NCI-H1436 (cell line): ENCODE measurements around the gene OTUB2.
A peak's percentile ranks its signal among the peaks of the same experiment; 100 is the strongest.

Experiments
- DNase-seq: peaks from one replicate; lab custom pipeline; 2025; lab: John Stamatoyannopoulos, UW

Gene OTUB2

GRCh38 chr14:94026173-94026888 is at the start of gene OTUB2:
OTUB2 (plus strand) TSS chr14:94026340; CDS start chr14:94026538, 198 bp downstream.
- DNase-seq: peak; percentile 95

- no peak for DNase-seq
Observed at GRCh38 chr14:93976477-93977057, 49.6 kb upstream of the OTUB2 start, which contains the start of gene ASB2. ASB2 (minus strand) TSS chr14:93976570; CDS start chr14:93964539, 12,031 bp downstream.

DNA sequence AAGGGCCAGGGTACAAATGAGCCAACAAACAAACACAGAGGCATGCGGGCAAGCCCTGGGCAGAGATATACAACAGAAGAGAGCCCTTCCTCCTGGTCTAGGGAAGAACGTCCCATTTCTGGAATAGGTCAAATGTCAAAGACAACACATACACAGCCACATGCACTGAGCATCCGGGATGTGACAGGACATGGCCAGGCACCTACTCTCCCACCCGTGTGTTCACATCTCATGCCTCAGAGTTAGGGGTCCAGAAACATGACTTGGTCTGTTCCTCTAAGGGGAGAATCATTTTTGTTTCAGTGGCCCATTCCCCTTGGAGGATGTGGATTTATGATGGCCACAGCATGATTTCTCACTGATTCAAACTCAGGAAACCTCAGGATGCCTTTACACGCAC is 49.0 kb upstream of the OTUB2 start:
- no peak for DNase-seq

DNA sequence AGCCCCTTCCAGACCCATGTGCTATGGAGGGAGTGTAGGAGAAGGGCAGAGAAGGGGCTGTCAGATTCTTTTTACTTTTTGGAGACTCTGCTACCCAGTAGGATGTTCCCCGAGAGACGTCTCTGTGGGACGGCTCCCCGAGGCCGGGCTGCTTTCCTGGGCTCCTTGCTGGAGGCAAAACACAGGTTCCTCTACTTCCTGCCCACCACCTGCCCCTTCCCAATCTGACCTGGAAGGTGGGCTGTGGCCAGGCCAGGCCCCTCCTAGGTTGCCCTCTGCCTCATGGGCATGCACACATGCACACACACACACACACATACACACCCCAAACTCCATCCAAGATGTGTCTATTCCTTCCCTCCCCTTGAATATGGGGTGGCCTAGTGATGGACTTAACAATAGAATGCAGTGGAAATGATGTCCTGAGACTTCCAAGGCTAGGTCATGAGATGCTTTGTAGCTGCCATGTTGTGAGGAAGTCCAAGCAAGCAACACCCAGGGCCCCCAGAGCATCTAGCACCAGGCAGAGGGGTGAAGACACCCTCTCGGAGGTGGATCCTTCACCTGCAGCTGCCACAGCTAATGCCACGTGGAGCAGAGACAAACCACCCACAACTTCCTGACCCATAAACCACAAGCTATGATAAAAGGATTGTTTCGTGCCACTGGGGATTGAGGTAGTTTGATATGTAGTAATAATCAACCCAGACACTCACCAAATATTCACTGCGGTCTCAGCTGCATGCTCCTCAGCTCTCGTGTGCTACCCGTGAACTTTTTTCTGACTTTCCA is 48.2 kb upstream of the OTUB2 start:
- DNase-seq: no peak

GRCh38 chr14:93978735-93979134 is 47.4 kb upstream of the OTUB2 start:
- no peak for DNase-seq

GRCh38 chr14:93980456-93981201 is 45.5 kb upstream of the OTUB2 start:
- DNase-seq: no peak

- DNase-seq: no peak
Observed at GRCh38 chr14:93981316-93982229, 44.6 kb upstream of the OTUB2 start.

DNA sequence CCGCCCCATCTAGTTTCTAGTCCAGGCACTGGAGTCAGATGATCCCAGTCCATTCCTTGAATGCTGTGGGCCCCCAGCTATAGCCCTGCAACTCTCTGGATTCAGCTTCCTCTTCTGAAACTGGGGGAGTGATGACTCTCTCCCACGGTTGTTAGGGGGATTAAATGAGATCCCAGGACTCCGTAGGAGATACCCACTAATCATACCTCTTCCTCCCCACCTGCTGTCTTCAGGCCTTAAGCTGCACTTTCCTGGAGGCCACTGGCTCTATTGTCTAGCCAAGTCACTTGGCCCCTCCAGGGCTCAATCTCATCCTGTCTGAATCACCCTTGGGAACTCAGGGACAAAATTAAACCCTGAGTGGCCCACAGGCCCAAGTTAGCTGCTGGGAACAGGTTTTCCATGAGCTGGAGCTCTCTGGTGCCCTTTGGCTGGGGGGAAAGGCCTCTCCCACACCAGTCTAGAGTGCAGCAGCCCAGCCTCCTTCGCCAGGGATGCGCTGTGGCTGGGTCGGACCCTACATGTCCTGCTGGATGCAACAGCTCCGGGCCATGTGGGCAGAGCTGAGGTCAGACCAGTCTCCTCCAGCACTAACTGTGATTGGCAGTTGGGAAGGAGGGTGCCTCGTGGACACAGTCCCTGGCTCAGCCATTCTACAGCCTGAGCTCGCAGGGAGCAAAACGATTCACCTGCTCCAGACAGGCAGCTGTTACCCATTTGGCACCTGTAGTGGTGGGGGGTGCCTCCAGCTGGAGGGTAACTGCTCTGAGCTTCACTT is 43.7 kb upstream of the OTUB2 start:
- DNase-seq: no peak

DNA sequence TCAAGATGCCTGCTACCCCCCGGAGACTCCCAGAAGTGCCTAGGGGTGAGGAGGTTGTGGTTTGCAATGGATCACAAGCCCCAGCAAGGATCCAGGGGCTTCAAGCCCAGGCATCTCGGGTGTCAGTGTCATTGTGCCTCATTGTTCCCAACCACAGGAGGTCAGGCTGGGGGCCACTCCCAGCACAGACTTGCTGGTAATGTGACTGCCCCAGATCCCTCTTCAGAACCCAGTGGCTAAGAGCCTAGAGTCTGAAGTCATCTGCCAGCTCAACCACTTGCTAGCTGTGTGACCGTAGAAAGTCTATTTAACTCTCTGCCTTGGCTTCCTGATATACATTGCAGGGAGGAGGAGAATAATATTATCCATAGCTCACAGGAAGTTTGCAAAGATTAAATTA is 42.1 kb upstream of the OTUB2 start:
- DNase-seq: no peak

DNA sequence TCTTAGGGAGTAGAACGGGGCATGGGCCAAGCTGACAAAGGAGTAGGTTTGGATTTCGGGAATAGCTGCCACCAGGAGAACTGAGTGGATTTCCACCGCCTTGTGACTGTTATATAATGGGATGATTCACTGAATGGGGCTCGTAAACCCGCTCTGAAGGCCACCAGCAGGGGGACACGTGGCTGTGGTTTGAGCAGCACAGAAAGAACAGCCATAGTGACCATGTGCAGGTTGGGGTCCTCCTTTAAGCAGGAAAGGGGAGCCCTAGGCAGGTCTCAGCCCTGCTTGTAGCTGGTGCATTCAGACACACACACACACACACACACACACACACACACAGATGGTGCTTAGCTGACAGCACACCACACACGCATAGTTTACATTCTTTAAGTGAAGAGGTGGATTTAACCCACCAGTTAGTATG is 41.1 kb upstream of the OTUB2 start:
- no peak for DNase-seq

DNA sequence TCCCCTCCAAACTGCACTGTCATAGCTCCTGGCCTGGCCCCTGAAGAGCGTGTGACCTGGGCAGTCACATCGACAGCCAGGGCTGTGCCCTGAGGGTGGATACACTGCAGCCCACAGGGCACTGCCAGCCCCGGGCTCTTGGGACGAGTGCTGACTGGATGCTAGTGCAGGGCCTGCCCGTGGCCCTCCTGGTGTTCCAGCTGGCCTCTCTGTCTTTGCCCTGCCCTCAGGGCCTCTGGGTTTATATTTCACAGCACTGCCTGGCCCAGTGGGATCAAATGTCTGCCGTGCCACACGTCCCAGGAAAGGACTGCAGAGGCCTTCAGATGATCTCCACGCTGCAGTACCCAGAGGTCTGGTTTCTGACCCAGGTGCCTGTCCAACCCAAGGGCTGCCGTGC is 39.2 kb upstream of the OTUB2 start:
- no peak for DNase-seq

DNA sequence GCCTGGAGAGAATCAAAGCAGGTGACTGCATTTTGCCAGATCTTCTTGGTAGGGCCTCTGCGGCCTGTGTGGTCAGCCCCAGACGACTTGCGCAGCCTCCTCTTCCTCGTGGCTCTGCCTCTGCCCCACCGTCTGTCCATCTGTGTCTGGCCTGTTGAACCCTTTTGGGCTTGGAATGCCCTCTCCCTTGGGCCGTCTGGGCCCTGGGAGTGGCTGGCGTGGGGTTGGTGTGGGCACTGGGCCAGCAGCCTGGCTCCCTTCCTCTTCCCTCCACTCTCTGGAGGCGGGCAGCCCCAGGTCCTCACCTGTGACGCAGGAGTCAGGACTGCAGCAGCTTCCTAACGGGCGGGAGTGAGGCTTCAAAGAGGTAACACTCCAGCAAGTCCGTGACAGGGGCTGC is 38.8 kb upstream of the OTUB2 start:
- DNase-seq: no peak

DNA sequence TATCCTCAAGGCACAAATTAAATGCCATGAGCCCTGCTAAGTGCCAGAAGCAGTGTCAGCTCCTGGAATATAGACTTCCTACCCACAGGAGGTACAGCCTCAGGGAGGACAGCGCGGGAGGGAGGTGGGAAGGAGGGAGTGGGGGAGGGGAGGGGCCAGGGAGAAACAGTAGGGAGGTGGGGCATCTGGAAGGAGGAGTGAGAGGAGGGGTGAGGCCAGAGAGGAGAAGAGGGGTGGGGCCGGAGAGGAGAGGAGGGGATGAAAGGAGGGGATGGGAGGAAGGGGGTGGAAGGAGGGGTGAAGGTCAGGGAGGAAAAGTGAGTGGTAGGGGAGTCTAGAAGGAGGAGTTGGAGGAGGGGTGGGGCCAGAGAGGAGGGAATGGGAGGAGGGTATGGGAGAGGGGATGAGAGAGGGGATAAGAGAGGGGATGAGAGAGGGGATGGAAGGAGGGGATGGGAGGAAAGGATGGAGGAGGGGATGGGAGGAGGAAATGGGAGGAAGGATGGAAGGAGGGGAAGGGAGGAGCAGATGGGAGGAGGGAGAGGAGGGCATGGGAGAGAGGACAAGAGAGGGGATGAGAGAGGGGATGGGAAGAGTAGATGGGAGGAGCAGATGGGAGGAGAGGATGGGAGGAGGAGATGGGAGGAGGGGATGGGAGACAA is 38.2 kb upstream of the OTUB2 start:
- no peak for DNase-seq

DNA sequence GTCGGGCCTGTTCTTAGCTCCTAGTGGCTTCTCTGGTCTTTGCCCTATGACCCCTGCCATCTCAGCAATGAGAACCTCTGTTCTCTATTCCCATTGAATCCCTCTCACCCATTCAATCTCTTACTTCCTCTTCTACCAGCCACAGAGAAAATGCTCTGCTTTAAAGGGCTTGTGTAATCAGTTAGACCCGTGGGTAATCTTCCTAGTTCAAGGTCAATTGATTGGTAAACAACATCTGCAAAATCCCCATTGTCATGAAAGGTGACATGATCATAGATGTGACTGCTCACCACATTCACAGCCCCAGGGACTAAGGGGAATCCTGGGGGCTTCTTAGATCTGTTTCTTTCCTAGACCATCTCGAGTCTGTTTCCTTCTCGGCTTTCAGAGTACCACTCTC is 36.2 kb upstream of the OTUB2 start:
- no peak for DNase-seq

DNA sequence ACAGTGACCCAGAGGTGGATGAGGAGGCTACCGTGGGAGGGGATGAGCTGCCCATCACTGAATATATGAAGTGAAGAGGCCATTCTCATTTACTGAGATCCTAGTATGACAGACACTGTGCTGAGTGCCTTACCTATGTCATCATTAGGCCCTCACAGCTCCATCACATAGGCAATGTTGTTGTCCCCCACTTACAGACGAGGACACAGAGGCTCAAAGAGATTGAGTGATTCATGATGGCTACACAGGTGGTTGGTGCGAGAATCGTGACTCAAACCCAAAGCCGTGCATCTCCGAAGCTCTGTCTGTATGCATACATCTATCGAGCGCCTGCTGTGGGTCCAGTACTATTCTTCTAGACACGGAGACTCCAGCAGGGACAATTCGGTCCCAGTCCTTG is 34.9 kb upstream of the OTUB2 start:
- no peak for DNase-seq

DNA sequence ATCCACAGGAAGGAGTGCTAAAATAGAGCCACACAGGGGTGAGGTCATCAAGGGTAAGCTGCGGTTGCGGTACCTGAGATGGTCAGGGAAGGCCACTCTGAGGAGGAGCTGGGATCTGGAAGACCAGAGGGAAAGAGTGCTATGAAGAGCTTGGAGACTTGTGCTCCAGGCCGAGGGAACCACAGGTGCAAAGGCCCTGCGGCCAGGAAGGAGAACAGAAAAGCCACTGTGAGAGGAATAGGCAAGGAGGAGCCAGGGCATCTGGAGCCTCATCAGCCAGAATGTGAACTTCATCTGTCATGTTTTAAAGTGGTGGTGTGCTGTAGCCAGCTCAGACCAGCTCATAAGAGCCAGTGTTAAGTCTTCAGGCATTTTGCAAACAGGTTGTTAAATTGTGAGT is 34.5 kb upstream of the OTUB2 start:
- no peak for DNase-seq

DNA sequence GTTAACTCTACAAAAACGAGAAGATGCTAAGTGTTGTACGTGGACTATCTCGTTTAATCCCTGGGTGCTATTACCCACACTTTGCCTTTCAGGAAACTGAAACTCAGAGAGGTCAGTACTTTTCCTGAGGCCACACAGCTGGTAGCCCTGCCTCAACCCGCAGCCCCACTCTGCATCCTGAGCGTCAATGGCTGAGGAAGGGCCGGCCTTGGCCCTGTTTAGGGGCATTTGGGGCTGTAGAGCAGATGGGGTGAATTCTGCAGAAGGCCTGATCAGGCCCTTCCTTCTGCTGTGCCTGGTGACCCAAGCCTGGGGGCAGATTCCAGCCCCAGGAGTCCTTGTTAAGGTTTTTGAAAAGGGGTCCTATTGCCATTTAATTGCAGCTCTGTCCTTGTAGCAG is 32.8 kb upstream of the OTUB2 start:
- no peak for DNase-seq

DNA sequence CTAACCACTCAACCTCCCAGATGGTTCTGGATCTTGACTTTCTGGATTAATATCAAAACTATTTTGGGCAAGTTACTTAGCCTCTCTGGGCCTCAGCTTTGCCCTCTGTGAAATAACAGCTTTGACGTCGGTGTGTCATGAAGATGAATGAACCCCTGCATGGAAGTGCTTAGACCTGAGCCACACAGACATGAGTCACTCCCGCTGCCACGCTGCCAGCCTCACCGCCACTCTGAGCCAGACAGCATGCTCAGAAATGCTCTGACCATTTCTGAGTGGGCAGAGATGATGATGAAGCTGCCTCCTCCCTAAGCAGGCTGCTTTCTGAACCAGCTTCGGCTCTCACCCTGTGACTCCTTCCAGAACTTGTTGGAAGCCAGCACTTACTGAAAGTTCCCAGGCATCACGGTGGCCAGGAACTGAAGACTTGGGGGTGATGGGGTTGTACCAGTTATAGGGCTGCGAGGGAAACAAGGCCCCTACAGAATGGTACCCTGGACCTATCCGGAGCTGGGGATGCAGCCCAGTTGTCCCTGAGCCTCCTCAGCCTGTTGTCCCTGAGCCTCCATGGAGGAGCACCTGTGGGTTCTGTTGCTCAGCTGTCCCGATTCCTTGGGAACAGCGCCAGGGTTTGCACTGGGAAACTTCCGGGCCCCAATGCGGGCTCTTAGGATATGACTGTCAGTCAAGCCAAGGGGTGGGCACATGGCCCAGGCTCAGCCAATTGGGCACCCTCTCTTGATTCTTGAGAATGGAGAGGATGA is 31.0 kb upstream of the OTUB2 start:
- no peak for DNase-seq

DNA sequence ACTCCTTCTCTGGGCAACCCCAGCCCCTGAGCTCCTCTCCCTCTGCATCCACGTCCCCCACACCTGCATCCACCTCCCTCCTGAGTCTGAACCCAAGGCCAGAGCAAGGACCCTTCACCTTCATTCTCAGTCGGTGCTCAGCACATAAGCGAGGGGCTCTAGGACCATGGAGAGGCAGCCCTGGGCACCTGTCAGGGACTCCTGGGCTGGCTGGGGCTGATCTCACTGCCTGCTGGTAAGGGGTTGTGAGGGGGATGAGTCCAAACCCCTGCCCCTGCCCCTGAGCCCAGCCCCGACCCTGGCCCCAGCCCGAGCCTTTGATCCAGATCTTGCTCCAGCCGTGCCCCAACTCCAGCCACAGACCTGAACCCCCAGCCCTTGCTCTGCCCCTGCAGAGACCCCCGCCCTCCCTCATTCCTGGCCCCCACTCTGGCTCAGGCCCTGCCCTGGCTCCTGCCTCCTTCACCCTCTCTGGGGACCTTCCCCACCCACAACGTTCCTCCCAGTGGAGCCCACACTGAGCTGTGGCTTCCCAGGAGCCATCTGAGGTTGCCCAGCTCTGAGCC is 29.9 kb upstream of the OTUB2 start:
- DNase-seq: no peak
